Measurements from ENCODE around the gene LNP1.

DNA sequence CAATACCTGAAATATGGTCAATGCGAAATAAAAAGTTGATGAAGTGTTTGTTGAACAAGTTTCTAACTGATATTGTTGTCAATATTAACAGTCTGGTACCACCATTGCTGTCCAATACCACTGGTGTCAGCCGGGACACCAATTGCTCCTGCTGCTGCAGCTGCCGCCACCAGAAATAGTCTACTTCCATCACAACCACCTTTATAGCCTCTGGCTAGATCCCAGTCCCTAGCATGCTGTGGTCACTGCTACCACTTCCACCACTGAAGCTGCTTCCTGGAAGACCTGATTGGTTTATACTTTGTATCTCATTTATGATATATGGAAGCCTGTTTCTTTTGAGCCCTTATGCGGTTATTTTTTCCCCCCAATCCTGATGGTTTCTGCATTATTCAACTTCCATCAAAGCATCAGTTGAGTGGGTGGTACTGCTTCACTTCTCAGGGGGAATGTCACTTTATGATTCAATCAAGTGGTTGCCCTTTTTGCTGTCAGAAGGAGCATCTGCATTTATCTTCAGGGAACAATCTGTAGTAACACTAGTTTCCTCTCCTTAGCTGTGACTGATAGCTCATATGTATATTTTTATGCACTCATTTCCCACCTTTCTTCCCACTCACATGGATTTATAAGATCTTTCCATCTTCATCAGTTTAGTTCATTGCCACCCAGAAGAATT is 11.7 kb downstream of the LNP1 start:
- TF ChIP-seq, protein P1, sequence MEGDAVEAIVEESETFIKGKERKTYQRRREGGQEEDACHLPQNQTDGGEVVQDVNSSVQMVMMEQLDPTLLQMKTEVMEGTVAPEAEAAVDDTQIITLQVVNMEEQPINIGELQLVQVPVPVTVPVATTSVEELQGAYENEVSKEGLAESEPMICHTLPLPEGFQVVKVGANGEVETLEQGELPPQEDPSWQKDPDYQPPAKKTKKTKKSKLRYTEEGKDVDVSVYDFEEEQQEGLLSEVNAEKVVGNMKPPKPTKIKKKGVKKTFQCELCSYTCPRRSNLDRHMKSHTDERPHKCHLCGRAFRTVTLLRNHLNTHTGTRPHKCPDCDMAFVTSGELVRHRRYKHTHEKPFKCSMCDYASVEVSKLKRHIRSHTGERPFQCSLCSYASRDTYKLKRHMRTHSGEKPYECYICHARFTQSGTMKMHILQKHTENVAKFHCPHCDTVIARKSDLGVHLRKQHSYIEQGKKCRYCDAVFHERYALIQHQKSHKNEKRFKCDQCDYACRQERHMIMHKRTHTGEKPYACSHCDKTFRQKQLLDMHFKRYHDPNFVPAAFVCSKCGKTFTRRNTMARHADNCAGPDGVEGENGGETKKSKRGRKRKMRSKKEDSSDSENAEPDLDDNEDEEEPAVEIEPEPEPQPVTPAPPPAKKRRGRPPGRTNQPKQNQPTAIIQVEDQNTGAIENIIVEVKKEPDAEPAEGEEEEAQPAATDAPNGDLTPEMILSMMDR (IDR thresholded peaks at IDR 0.05) = no peak
- TF ChIP-seq POLR2AphosphoS5 (IDR thresholded peaks at IDR 0.05) = no peak
- TF ChIP-seq POLR2A (IDR thresholded peaks at IDR 0.05) = no peak
- TF ChIP-seq EP300 (IDR thresholded peaks at IDR 0.05; ENCODE audit: low read depth) = no peak
